Measurements from ENCODE around the gene GLIPR1L1. TPM values are rescaled to one million over a fixed set of nuclear protein-coding genes. Genes with fewer than 3 reads are reported as not detected.

Gene GLIPR1L1
- total RNA-seq, 4 donors from 2014 or later: not detected

GRCh38 chr12:75294336-75294735, 40.1 kb upstream of the GLIPR1L1 start:
- Histone ChIP-seq H3K4me1 (no peaks in the 10 kb centered on the region), H3K36me3 (no peaks in the 10 kb centered on the region), H3K4me3 (no peak overlapping the region), H3K27me3 (no peaks in the 10 kb centered on the region), H3K27ac (no peak overlapping the region), H3K9me3 (no peaks in the 10 kb centered on the region)
- TF ChIP-seq, protein P1, sequence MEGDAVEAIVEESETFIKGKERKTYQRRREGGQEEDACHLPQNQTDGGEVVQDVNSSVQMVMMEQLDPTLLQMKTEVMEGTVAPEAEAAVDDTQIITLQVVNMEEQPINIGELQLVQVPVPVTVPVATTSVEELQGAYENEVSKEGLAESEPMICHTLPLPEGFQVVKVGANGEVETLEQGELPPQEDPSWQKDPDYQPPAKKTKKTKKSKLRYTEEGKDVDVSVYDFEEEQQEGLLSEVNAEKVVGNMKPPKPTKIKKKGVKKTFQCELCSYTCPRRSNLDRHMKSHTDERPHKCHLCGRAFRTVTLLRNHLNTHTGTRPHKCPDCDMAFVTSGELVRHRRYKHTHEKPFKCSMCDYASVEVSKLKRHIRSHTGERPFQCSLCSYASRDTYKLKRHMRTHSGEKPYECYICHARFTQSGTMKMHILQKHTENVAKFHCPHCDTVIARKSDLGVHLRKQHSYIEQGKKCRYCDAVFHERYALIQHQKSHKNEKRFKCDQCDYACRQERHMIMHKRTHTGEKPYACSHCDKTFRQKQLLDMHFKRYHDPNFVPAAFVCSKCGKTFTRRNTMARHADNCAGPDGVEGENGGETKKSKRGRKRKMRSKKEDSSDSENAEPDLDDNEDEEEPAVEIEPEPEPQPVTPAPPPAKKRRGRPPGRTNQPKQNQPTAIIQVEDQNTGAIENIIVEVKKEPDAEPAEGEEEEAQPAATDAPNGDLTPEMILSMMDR (IDR thresholded peaks at IDR 0.05 in 4 of 5, conservative IDR thresholded peaks at IDR 0.05 in 1 of 5): no peak
- no peak for TF ChIP-seq POLR2A (IDR thresholded peaks at IDR 0.05)
- ATAC-seq: no peak
- DNase-seq: no peak
- intact Hi-C loops (cut with DNase I; ENCODE audit: low total_unique reads): no loop called here
- in situ Hi-C loops (cut with MboI; ENCODE audit: low sequenced_read_pairs in 4 of 4): no loop called here

- ATAC-seq: no peak
- Histone ChIP-seq H3K27me3 (no peaks in the 10 kb centered on the region), H3K9me3 (no peaks in the 10 kb centered on the region), H3K4me1 (no peaks in the 10 kb centered on the region), H3K4me3 (no peak overlapping the region), H3K27ac (no peak overlapping the region), H3K36me3 (no peaks in the 10 kb centered on the region)
- intact Hi-C loops (cut with DNase I; ENCODE audit: low total_unique reads) (no loop called here), in situ Hi-C loops (cut with MboI; ENCODE audit: low sequenced_read_pairs in 4 of 4) (no loop called here)
- no peak for TF ChIP-seq POLR2A (IDR thresholded peaks at IDR 0.05)
- TF ChIP-seq, protein P1 (IDR thresholded peaks at IDR 0.05 in 4 of 5, conservative IDR thresholded peaks at IDR 0.05 in 1 of 5): no peak
- DNase-seq: no peak
Observed at GRCh38 chr12:75294797-75295196, 39.7 kb upstream of the GLIPR1L1 start.

GRCh38 chr12:75302225-75302624, 32.2 kb upstream of the GLIPR1L1 start:
- ATAC-seq (no peak), DNase-seq (no peak)
- intact Hi-C loops (cut with DNase I; ENCODE audit: low total_unique reads) (no loop called here), in situ Hi-C loops (cut with MboI; ENCODE audit: low sequenced_read_pairs in 4 of 4) (no loop called here)
- H3K9me3 ChIP-seq: no peaks in the 10 kb centered on the region
- H3K4me3 ChIP-seq: no peak overlapping the region
- TF ChIP-seq POLR2A (IDR thresholded peaks at IDR 0.05): no peak
- TF ChIP-seq, protein P1 (IDR thresholded peaks at IDR 0.05 in 4 of 5, conservative IDR thresholded peaks at IDR 0.05 in 1 of 5): no peak
- no peaks in the 10 kb centered on the region for H3K27me3 ChIP-seq
- no peaks in the 10 kb centered on the region for H3K4me1 ChIP-seq
- H3K27ac ChIP-seq: no peak overlapping the region
- peaks cover 0 to 15% of the 10 kb centered on the region in 2 donors for H3K36me3 ChIP-seq

GRCh38 chr12:75302781-75303180, 31.7 kb upstream of the GLIPR1L1 start:
- intact Hi-C loops (cut with DNase I; ENCODE audit: low total_unique reads): no loop called here
- no peak overlapping the region for H3K27ac ChIP-seq
- TF ChIP-seq, protein P1 (IDR thresholded peaks at IDR 0.05 in 4 of 5, conservative IDR thresholded peaks at IDR 0.05 in 1 of 5): no peak
- TF ChIP-seq POLR2A (IDR thresholded peaks at IDR 0.05): no peak
- in situ Hi-C loops (cut with MboI; ENCODE audit: low sequenced_read_pairs in 4 of 4): no loop called here
- H3K4me1 ChIP-seq: no peaks in the 10 kb centered on the region
- DNase-seq: no peak
- H3K27me3 ChIP-seq: no peaks in the 10 kb centered on the region
- H3K9me3 ChIP-seq: no peaks in the 10 kb centered on the region
- no peak for ATAC-seq
- no peak overlapping the region for H3K4me3 ChIP-seq
- H3K36me3 ChIP-seq: peaks cover 0 to 15% of the 10 kb centered on the region in 2 donors
